AG10803 (cell line): ENCODE measurements around the gene IL9.

Experiments used
- DNase-seq: peaks from one replicate; pipeline ENCODE4 v3.0.0; 2010; ENCODE audit warnings: low read depth
- H3K4me3 ChIP-seq: 2 replicates; pipeline ENCODE4 v1.5.1; 2011; ENCODE audit warnings: mild to moderate bottlenecking, low read length, control low read depth
- TF ChIP-seq, protein P1 (sequence below): conservative IDR thresholded peaks from 2 replicates; pipeline ENCODE4 v1.5.1; 2011; ENCODE audit warnings: mild to moderate bottlenecking, low read length, control low read depth, inconsistent platforms

The IL9 gene

DNA sequence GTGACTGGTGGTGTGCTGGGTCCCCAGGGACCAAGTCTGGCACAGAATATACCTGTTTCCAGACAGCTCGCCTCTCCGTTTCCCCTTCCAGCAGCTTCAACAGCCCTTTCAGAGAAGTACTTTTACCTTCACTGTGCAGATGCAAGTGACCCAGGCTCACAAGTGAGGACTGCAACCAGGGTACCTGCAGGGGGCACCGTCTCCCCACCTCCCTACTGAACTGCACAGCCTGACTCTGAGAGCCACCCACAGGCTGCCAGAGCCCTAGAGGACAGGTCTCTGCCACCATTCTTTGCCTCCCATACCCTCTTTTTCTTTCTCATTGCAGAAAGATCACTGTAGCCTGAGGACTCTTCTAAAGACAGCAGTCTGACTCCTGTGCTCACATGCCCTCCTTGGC is 15.4 kb downstream of the IL9 start:
- H3K4me3 ChIP-seq, result no peak overlapping the region
- TF ChIP-seq, protein P1, sequence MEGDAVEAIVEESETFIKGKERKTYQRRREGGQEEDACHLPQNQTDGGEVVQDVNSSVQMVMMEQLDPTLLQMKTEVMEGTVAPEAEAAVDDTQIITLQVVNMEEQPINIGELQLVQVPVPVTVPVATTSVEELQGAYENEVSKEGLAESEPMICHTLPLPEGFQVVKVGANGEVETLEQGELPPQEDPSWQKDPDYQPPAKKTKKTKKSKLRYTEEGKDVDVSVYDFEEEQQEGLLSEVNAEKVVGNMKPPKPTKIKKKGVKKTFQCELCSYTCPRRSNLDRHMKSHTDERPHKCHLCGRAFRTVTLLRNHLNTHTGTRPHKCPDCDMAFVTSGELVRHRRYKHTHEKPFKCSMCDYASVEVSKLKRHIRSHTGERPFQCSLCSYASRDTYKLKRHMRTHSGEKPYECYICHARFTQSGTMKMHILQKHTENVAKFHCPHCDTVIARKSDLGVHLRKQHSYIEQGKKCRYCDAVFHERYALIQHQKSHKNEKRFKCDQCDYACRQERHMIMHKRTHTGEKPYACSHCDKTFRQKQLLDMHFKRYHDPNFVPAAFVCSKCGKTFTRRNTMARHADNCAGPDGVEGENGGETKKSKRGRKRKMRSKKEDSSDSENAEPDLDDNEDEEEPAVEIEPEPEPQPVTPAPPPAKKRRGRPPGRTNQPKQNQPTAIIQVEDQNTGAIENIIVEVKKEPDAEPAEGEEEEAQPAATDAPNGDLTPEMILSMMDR, result peak; percentile 35
- DNase-seq, result no peak

DNA sequence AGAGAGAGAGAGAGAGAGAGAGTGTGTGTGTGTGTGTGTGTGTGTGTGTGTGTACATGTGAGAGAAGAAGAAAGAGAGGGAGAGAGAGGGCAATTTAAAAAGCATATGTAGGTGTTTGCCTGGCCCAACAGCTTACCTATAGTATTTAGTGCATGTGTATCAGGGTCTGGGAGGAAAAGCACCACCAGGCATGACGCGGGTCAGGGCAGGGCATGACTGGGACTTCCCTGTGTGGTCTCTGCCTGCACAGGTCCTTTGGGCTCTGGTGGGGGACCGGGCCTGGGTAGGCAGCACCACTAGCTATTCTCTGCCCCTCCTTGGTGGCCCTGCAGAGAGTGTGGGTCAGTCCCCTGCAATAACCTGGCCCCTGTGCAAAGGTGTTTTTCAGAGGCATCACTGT is 16.1 kb downstream of the IL9 start:
- DNase-seq, result no peak
- H3K4me3 ChIP-seq, result no peak overlapping the region
- TF ChIP-seq, protein P1, result no peak

DNA sequence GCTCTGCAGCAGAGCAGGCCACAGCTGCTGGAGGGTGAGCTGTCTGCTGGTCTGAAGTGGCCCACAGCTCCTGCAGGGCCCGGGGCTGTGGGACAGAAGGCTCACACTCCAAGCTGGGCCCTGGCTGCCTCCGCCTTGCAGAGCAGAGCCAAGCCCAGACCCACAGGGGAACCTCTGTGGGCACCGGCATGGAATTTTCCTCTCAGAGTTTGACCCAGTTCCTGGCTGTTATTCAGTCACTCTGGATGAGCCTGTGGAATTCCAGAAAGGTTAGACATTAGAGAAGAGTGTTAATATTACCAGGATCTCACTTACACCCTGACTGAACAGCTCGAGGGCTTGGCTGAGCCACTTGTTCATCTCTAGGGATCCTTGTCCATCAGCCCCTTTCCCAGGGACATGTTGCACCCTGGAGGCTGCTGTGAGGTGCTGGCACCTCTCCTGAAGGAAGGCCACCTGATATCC is 17.5 kb downstream of the IL9 start:
- DNase-seq, result peak; percentile 5
- no peak overlapping the region for H3K4me3 ChIP-seq

DNA sequence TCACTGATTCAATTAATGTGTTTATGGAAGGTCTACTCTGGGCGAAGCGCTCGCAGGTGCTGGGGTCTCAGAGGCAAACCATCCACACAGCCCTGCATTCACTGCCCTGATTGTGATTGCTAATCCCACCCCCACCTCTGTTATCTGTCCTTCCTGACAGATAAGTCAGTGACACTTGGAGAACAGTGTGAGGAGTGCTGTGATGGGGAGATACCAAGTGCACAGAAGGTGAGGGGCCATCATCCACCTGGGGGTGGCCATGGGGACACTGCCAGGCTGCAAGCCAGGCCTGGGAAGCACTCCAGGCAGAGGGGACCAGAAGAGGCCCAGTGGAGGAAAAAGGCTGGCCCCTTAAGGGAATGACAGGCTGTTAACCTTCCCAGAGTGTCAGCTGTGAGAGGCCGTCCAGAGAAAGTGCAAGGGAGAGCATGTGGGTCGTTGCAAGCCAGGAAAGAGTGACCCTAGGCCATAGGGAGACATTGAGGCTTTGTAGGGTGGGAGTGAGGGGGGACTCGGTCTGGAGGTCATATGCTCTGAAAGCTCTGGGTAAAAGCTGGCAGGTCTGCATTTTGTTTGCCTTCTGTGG is 18.0 kb downstream of the IL9 start:
- no peak overlapping the region for H3K4me3 ChIP-seq
- no peak for DNase-seq
- TF ChIP-seq, protein P1, result no peak

More for the DNA sequence above, 17.5 kb downstream of the IL9 start:
- TF ChIP-seq, protein P1, result no peak

DNA sequence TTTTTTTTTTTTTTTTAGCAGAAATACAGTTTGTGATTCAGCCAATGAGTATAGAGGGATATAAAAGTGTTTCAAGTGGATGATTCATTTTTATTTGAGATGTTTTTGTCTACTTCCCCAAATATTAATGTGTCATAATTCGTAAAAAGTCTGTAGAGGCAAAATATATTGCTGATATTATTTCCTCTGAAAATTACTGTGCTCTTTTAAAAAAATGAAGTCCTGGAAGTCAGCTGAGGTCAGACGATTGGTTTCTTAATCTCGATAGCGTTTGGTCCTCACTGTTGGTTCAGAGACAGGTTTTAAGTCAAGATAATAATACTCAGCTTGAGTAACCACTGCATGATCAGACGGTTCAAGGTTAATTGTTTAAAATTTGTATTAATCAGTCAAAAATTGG is 19.5 kb downstream of the IL9 start:
- no peak overlapping the region for H3K4me3 ChIP-seq
- no peak for DNase-seq
- TF ChIP-seq, protein P1, result no peak

DNA sequence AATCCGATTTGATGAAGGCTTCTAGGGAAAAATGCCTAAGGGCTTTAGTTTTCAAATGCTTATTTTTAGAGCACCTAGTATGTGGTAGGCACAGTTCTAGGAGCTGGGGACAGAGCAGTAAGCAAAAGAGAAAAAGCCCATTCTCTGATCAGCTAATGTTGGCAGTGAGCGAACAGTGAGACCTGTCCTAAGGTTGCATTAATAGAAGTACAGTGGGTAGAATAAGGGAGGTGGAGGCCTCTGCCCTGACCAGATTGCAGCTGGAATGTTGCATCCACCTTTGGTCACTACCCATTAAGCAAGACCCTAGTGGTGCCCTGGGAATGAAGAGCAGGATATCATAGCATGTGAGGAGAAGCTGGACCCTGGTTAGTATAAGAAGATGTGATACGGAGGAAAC is 20.1 kb downstream of the IL9 start:
- H3K4me3 ChIP-seq, result no peak overlapping the region
- DNase-seq, result no peak
- TF ChIP-seq, protein P1, result no peak

DNA sequence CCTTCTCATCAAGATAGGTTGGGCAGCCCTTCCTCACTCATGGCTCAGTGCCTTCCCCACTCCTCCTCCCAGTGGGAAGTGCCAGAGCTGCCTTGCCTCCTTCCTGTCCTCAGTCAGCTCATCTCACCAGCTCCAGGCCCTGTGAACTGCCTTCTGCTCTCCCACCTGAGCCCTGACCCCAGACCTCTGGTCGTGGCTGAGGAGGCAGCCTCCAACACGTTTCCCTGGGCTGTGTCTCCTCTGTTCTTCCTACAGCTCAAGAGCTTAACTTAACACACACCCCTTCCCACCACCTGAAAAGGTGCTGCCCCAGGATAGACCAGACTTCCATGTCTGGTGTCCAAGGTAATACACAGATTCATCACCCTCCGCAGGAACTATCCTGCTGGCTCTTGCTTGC is 21.2 kb downstream of the IL9 start:
- no peak overlapping the region for H3K4me3 ChIP-seq
- TF ChIP-seq, protein P1, result no peak
- no peak for DNase-seq
